ENCODE results near the gene EGFL6. TPM values are rescaled to one million over a fixed set of nuclear protein-coding genes. Genes with fewer than 3 reads are reported as not detected.
"Not testable (repeated sequence)": the region's sequence is repeated elsewhere in the genome, so short reads cannot be mapped to it uniquely, and the experiment has no call there.

The EGFL6 gene
- polyA plus RNA-seq, 1 experiment = not detected

GRCh38 chrX:13614154-13614553, 44.8 kb downstream of the EGFL6 start:
- Histone ChIP-seq H3K27ac (ENCODE audit: low read depth, low read length) (no peak overlapping the region), H3K27me3 (ENCODE audit: control insufficient read depth, insufficient read depth, low read length) (no peaks in the 10 kb centered on the region), H3K9me3 (ENCODE audit: control insufficient read depth, insufficient read depth, low read length) (no peaks in the 10 kb centered on the region), H3K4me3 (ENCODE audit: low read depth, low read length) (no peak overlapping the region)
- ChIA-PET CTCF (no interaction called here), POLR2A (no interaction called here)
- DNase-seq (ENCODE audit: low read depth, low spot score) = no peak
- no peak for TF ChIP-seq CTCF (IDR thresholded peaks at IDR 0.05; ENCODE audit: low read depth, low read length)

GRCh38 chrX:13620207-13620606, 50.8 kb downstream of the EGFL6 start:
- POLR2A ChIA-PET = interaction anchor here (0.5 kb wide), 1 partner anchor 46 kb away, joined by 7 read pairs; no protein-coding TSS in a partner anchor
- Histone ChIP-seq H3K27me3 (ENCODE audit: control insufficient read depth, insufficient read depth, low read length) (no peaks in the 10 kb centered on the region), H3K9me3 (ENCODE audit: control insufficient read depth, insufficient read depth, low read length) (no peaks in the 10 kb centered on the region), H3K4me3 (ENCODE audit: low read depth, low read length) (no peak overlapping the region), H3K27ac (ENCODE audit: low read depth, low read length) (no peak overlapping the region)
- DNase-seq (ENCODE audit: low read depth, low spot score) = no peak
- no peak for TF ChIP-seq CTCF (IDR thresholded peaks at IDR 0.05; ENCODE audit: low read depth, low read length)
- CTCF ChIA-PET = no interaction called here

- Histone ChIP-seq H3K27me3 (ENCODE audit: control insufficient read depth, insufficient read depth, low read length) (no peaks in the 10 kb centered on the region), H3K4me3 (ENCODE audit: low read depth, low read length) (no peak overlapping the region), H3K27ac (ENCODE audit: low read depth, low read length) (no peak overlapping the region), H3K9me3 (ENCODE audit: control insufficient read depth, insufficient read depth, low read length) (no peaks in the 10 kb centered on the region)
- no peak for TF ChIP-seq CTCF (IDR thresholded peaks at IDR 0.05; ENCODE audit: low read depth, low read length)
- ChIA-PET POLR2A (no interaction called here), CTCF (interaction anchor here (0.6 kb wide), 1 partner anchor 410 kb away, joined by 3 read pairs; no protein-coding TSS in a partner anchor)
- DNase-seq (ENCODE audit: low read depth, low spot score) = no peak
Observed at GRCh38 chrX:13622401-13622964, 53.1 kb downstream of the EGFL6 start.

GRCh38 chrX:13627306-13627705, 57.9 kb downstream of the EGFL6 start:
- Histone ChIP-seq H3K27ac (ENCODE audit: low read depth, low read length) (no peak overlapping the region), H3K4me3 (ENCODE audit: low read depth, low read length) (no peak overlapping the region), H3K9me3 (ENCODE audit: control insufficient read depth, insufficient read depth, low read length) (no peaks in the 10 kb centered on the region; the same call in 1 of the 2 replicates), H3K27me3 (ENCODE audit: control insufficient read depth, insufficient read depth, low read length) (no peaks in the 10 kb centered on the region)
- CTCF ChIA-PET = interaction anchor here (1.0 kb wide), 1 partner anchor 19 kb away, joined by 3 read pairs; no protein-coding TSS in a partner anchor
- no peak for DNase-seq (ENCODE audit: low read depth, low spot score)
- no peak for TF ChIP-seq CTCF (IDR thresholded peaks at IDR 0.05; ENCODE audit: low read depth, low read length)
- POLR2A ChIA-PET = no interaction called here

GRCh38 chrX:13637224-13637623, 67.8 kb downstream of the EGFL6 start:
- POLR2A ChIA-PET; H3K4me3 ChIP-seq (ENCODE audit: low read depth, low read length); H3K27me3 ChIP-seq (ENCODE audit: control insufficient read depth, insufficient read depth, low read length); DNase-seq (ENCODE audit: low read depth, low spot score); H3K9me3 ChIP-seq (ENCODE audit: control insufficient read depth, insufficient read depth, low read length); CTCF ChIA-PET; H3K27ac ChIP-seq (ENCODE audit: low read depth, low read length): not testable (repeated sequence)
